Heart left ventricle (tissue), 16 donors: ENCODE data around the gene OR51A4. TPM values are rescaled to one million over a fixed set of nuclear protein-coding genes. Genes with fewer than 3 reads are reported as not detected.

Experiments used
- ATAC-seq, 4 donors: fragments of 200-7000 bp; cut with Tn5 transposase; one replicate each; pipeline ENCODE4 v1.9.1; 2020 to 2022; ENCODE audit warnings: moderate library complexity in 4 of 4, mild to moderate bottlenecking in 3 of 4, moderate number of reproducible peaks in 1 of 4
- DNase-seq, 5 donors: peaks; one replicate each; pipeline ENCODE4 v3.0.0-alpha.2; 2020
- H3K27ac ChIP-seq, 12 donors: fragments of 200-600 bp; sonication (generic) in 4 of 12; one replicate each; pipeline versions ENCODE4 v1.5.0 to v1.8.0; 2016 to 2022; ENCODE audit warnings: mild to moderate bottlenecking in 2 of 12
- H3K27me3 ChIP-seq, 9 donors: fragments of 200-600 bp; sonication (generic) in 2 of 9; one replicate each; pipeline versions ENCODE4 v1.5.1 to v1.8.0; 2016 to 2022; ENCODE audit warnings: mild to moderate bottlenecking in 3 of 9
- H3K36me3 ChIP-seq, 9 donors: fragments of 200-600 bp; sonication (generic) in 2 of 9; one replicate each; pipeline versions ENCODE4 v1.5.0 to v1.8.0; 2018 to 2022; ENCODE audit warnings: mild to moderate bottlenecking in 2 of 9
- H3K4me1 ChIP-seq, 12 donors: fragments of 200-600 bp; sonication (generic) in 4 of 12; one replicate each; pipeline versions ENCODE4 v1.5.0 to v1.8.0; 2016 to 2022; ENCODE audit warnings: mild to moderate bottlenecking in 3 of 12
- H3K4me3 ChIP-seq, 12 donors: fragments of 200-600 bp; sonication (generic) in 4 of 12; one replicate each; pipeline versions ENCODE4 v1.5.0 to v1.8.0; 2017 to 2022; ENCODE audit warnings: mild to moderate bottlenecking in 9 of 12, moderate library complexity in 4 of 12
- H3K9me3 ChIP-seq, 12 donors: fragments of 200-600 bp; sonication (generic) in 4 of 12; one replicate each; pipeline versions ENCODE4 v1.5.0 to v1.8.0; 2016 to 2022; ENCODE audit warnings: mild to moderate bottlenecking in 1 of 12
- CTCF ChIP-seq, 12 donors: fragments of 200-600 bp; sonication (generic) in 4 of 12; IDR thresholded peaks; one replicate each; pipeline versions ENCODE4 v1.5.0 to v1.8.0; 2018 to 2022; ENCODE audit warnings: antibody characterized with exemption in 12 of 12, mild to moderate bottlenecking in 5 of 12
- POLR2A ChIP-seq, 2 donors: fragments of 450-650 bp; IDR thresholded peaks; one replicate each; pipeline ENCODE4 v1.6.1; 2017; ENCODE audit warnings: antibody characterized with exemption in 2 of 2, mild to moderate bottlenecking in 2 of 2, moderate library complexity in 2 of 2
- WGBS, 4 donors: extraction: QIAGEN DNeasy Blood & Tissue Kit in 2 of 4; methylation state at CpG; one replicate each; pipeline versions ENCODE4 v1.1.5 to v1.1.7; 2013 to 2018; 5-methylcytosine and 5-hydroxymethylcytosine counted together
- intact Hi-C, 10 donors: fragments of 100-400 bp; cut with DNase I; formaldehyde crosslinking; loops; one replicate each; pipeline versions ENCODE4 v1.11.1 to v1.14.2; 2022
- polyA plus RNA-seq, 2 donors: library from polyadenylated mRNA; stranded (reverse); fragments of 200-250 nt; gene quantifications; one replicate each; pipeline ENCODE4 v1.2.3, GENCODE V29; 2013
- total RNA-seq, 9 donors: library from RNA; depleted of rRNA in 2 of 9; stranded (reverse); fragments of >200 nt in 2 of 9; fragmentation: NEBNext Ultra II Directional in 3 of 9; extraction: Animal tissue kit (Norgen Biotek cat#: 25700) in 3 of 9; gene quantifications; one replicate each; pipeline versions ENCODE4 v1.1.0 to v1.2.4, GENCODE V29; 2016 to 2023
- donor health status: ischemic (EF 13 %, LVEDD 7.1; RV severe dilation, severe dysfunction).
- donor health status: healthy with polysubstance abuse.
- donor health status: DM: no; HTN: yes; CAD: no.
- donor health status: DM: no; HTN: no; CAD: no.
- donor health status: ischemic (EF 25% LVEDD 6.9; RV normal size, moderate dysfunction).
- donor health status: ischemic (EF 25% LVEDD 5.7; RV mildly dilated, moderate dysfunction).
- donor health status: healthy.
- donor health status: DM: yes; HTN: yes; CAD: no.
- donor health status: ischemic (EF 35%, LVEDD 5.7; RV mildly dilated, moderate dysfunction).
- donor health status: nonischemic (EF 11% LVEDD 7.7; RV severe dilation, severe dysfunction).
- donor health status: DM: yes; HTN: yes; CAD: no.
- donor health status: PGD.
- donor health status: ischemic (EF 29% LVEDD 5.4; RV normal size, mild dysfunction).
- donor health status: nonischemic (EF 23%, LVEDD 6.1; RV moderate dilation, normal function).

OR51A4 gene
- total and polyA plus RNA-seq, 11 donors, result not detected

- H3K27me3 ChIP-seq, result no peaks in the 10 kb centered on the region
- no peak overlapping the region for H3K4me3 ChIP-seq
- ATAC-seq (no peak), DNase-seq (no peak)
- WGBS, 4 donors, result 82 to 87% (median 84%) methylated on average over 3 of the region's 3 CpGs
- H3K9me3 ChIP-seq, result no peaks in the 10 kb centered on the region
- H3K27ac ChIP-seq, result no peak overlapping the region
- no peaks in the 10 kb centered on the region for H3K36me3 ChIP-seq
- TF ChIP-seq POLR2A (IDR thresholded peaks at IDR 0.05), result no peak
- no peaks in the 10 kb centered on the region for H3K4me1 ChIP-seq
- intact Hi-C loops, result no loop called here
These were observed 35.3 kb upstream of the OR51A4 start for GRCh38 chr11:4982678-4983077.

GRCh38 chr11:4979036-4979435, 31.6 kb upstream of the OR51A4 start:
- H3K27ac ChIP-seq, result no peak overlapping the region

DNA sequence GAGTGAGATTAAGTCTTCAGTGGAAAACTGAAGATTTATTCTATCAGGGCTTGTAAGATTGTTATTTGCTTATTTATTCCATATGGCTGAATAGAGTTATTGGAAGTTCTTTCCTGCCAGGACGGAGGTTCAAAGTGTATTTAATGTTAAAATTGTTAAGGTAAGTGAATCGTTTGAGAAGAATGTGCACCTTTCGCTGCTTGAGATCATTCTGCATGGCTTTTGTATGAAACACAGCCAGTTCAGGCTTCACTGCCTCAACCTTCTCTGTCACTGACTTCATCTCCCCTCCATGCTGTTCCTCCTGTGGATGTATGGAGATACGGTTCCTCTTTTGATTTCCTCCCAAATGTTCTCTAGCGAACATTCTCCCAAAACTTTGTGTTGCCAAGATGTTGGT, 28.0 kb upstream of the OR51A4 start:
- H3K9me3 ChIP-seq, result no peaks in the 10 kb centered on the region
- 82 to 84% (median 82%) methylated on average over 5 of the region's 5 CpGs for WGBS, 4 donors
- ATAC-seq (no peak), DNase-seq (no peak)
- H3K4me1 ChIP-seq, result no peaks in the 10 kb centered on the region
- no peak overlapping the region for H3K27ac ChIP-seq
- intact Hi-C loops, result no loop called here
- H3K4me3 ChIP-seq, result no peak overlapping the region
- TF ChIP-seq POLR2A (IDR thresholded peaks at IDR 0.05), result no peak
- TF ChIP-seq CTCF (IDR thresholded peaks at IDR 0.05), result no peak
- H3K27me3 ChIP-seq, result no peaks in the 10 kb centered on the region
- H3K36me3 ChIP-seq, result no peaks in the 10 kb centered on the region

More at GRCh38 chr11:4979036-4979435, 31.6 kb upstream of the OR51A4 start:
- Histone ChIP-seq H3K27me3 (no peaks in the 10 kb centered on the region), H3K4me1 (no peaks in the 10 kb centered on the region), H3K4me3 (no peak overlapping the region), H3K36me3 (no peaks in the 10 kb centered on the region), H3K9me3 (no peaks in the 10 kb centered on the region)
- DNase-seq (no peak), ATAC-seq (no peak)
- TF ChIP-seq CTCF (IDR thresholded peaks at IDR 0.05) (no peak), POLR2A (IDR thresholded peaks at IDR 0.05) (no peak)
- intact Hi-C loops, result no loop called here
- WGBS, 4 donors, result 40 to 58% (median 49%) methylated on average over 3 of the region's 3 CpGs

- Histone ChIP-seq H3K4me3 (no peak overlapping the region), H3K4me1 (no peaks in the 10 kb centered on the region), H3K27ac (no peak overlapping the region), H3K36me3 (no peaks in the 10 kb centered on the region), H3K9me3 (peaks cover 0 to 10% (median 0%) of the 10 kb centered on the region in 12 donors), H3K27me3 (no peaks in the 10 kb centered on the region)
- ATAC-seq, result no peak
- no peak for TF ChIP-seq CTCF (IDR thresholded peaks at IDR 0.05)
- no peak for TF ChIP-seq POLR2A (IDR thresholded peaks at IDR 0.05)
- no peak for DNase-seq
- intact Hi-C loops, result no loop called here
- 48 to 61% (median 58%) methylated on average over 1 of the region's 1 CpG for WGBS, 4 donors
These were observed 15.4 kb upstream of the OR51A4 start for GRCh38 chr11:4962816-4963215.

GRCh38 chr11:4960877-4961276, 13.5 kb upstream of the OR51A4 start:
- DNase-seq (no peak), ATAC-seq (no peak)
- intact Hi-C loops, result no loop called here
- Histone ChIP-seq H3K9me3 (peaks cover 0 to 10% (median 0%) of the 10 kb centered on the region in 12 donors), H3K27me3 (no peaks in the 10 kb centered on the region), H3K4me3 (no peak overlapping the region), H3K36me3 (no peaks in the 10 kb centered on the region), H3K27ac (no peak overlapping the region), H3K4me1 (no peaks in the 10 kb centered on the region)
- WGBS, 4 donors, result 78 to 86% (median 82%) methylated on average over 3 of the region's 3 CpGs
- no peak for TF ChIP-seq CTCF (IDR thresholded peaks at IDR 0.05)
- no peak for TF ChIP-seq POLR2A (IDR thresholded peaks at IDR 0.05)
